Caco-2 (cell line): ENCODE data around the gene BMP8A. TPM values are rescaled to one million over a fixed set of nuclear protein-coding genes. Genes with fewer than 3 reads are reported as not detected.
A peak's percentile ranks its signal among the peaks of the same experiment; 100 is the strongest.

Source experiments
- BruUV-seq: library from RNA; stranded (reverse); fragments of 400-500 nt; replicated peaks from 2 replicates; lab custom pipeline; 2021; lab: Mats Ljungman, UMichigan
- CTCF ChIA-PET: fragments of 300-600 bp; sonication (Branson Sonifier 250); formaldehyde crosslinking; loops from one replicate; lab custom pipeline; 2022; ENCODE audit warnings: antibody characterized with exemption; lab: Charles Lee
- POLR2A ChIA-PET: fragments of 300-600 bp; sonication (Branson Sonifier 250); formaldehyde crosslinking; loops from one replicate; lab custom pipeline; 2022; ENCODE audit warnings: antibody characterized with exemption; lab: Charles Lee
- DNase-seq, 2 experiments: peaks; one replicate each; pipeline versions ENCODE4 v3.0.0 to v3.0.0-alpha.2; 2020 to 2022
- H3K27me3 ChIP-seq: replicated peaks from 2 replicates; pipeline ENCODE4 v1.6.0; 2011; ENCODE audit warnings: low read length; ENCODE audit not compliant: control insufficient read depth, insufficient read depth
- H3K36me3 ChIP-seq: 2 replicates; pipeline ENCODE4 v1.5.1; 2011; ENCODE audit warnings: low read length; ENCODE audit not compliant: control insufficient read depth, insufficient read depth
- H3K4me1 ChIP-seq: fragments of 250-450 bp; sonication (Bioruptor Pico); 2 replicates; pipeline ENCODE4 v1.5.1; 2020; ENCODE audit warnings: mild to moderate bottlenecking
- H3K4me3 ChIP-seq: 2 replicates; pipeline ENCODE4 v1.5.1; 2011; ENCODE audit warnings: low read depth, mild to moderate bottlenecking, control low read depth, low read length
- H3K9me3 ChIP-seq: fragments of 250-450 bp; sonication (Bioruptor Pico); 2 replicates; pipeline ENCODE4 v1.5.1; 2020; ENCODE audit warnings: mild to moderate bottlenecking, moderate library complexity
- H3K27ac Mint-ChIP-seq: one replicate; pipeline ENCODE4 v1.8.0; 2022; ENCODE audit warnings: mixed read lengths; ENCODE audit not compliant: unreplicated experiment
- H3K27me3 Mint-ChIP-seq: one replicate; pipeline ENCODE4 v1.8.0; 2022; ENCODE audit warnings: mixed read lengths; ENCODE audit not compliant: insufficient read depth, unreplicated experiment
- H3K36me3 Mint-ChIP-seq: one replicate; pipeline ENCODE4 v1.8.0; 2022; ENCODE audit warnings: mild to moderate bottlenecking, mixed read lengths; ENCODE audit not compliant: insufficient read depth, unreplicated experiment
- H3K4me1 Mint-ChIP-seq: one replicate; pipeline ENCODE4 v1.8.0; 2022; ENCODE audit warnings: low read depth, mixed read lengths; ENCODE audit not compliant: unreplicated experiment
- H3K4me3 Mint-ChIP-seq: one replicate; pipeline ENCODE4 v1.8.0; 2022; ENCODE audit warnings: mild to moderate bottlenecking, moderate library complexity, mixed read lengths; ENCODE audit not compliant: unreplicated experiment
- H3K9me3 Mint-ChIP-seq: one replicate; pipeline ENCODE4 v1.8.0; 2022; ENCODE audit warnings: mixed read lengths; ENCODE audit not compliant: unreplicated experiment
- CTCF ChIP-seq, 2 experiments: fragments of 200-600 bp in 1 of 2; IDR thresholded peaks; 1 replicate in 1 of 2; 2 replicates in 1 of 2; pipeline versions ENCODE4 v1.5.1 to v1.8.0; 2011 to 2022; ENCODE audit warnings: antibody characterized with exemption in 1 of 2, control low read depth in 1 of 2, inconsistent platforms in 1 of 2, low read depth in 1 of 2, low read length in 1 of 2, mild to moderate bottlenecking in 1 of 2, moderate library complexity in 1 of 2; ENCODE audit not compliant: insufficient read depth in 1 of 2, severe bottlenecking in 1 of 2, unreplicated experiment in 1 of 2
- intact Hi-C: fragments of 100-400 bp; cut with micrococcal nuclease; formaldehyde crosslinking; loops from one replicate; pipeline ENCODE4 v1.10.0; 2022; ENCODE audit not compliant: unreplicated experiment
- total RNA-seq: library from RNA; stranded (reverse); gene quantifications from 2 replicates; pipeline ENCODE4 v1.2.3, GENCODE V29; 2022

The BMP8A gene
- total RNA-seq, 1 experiment from 2014 or later, result 3.2 TPM

DNA sequence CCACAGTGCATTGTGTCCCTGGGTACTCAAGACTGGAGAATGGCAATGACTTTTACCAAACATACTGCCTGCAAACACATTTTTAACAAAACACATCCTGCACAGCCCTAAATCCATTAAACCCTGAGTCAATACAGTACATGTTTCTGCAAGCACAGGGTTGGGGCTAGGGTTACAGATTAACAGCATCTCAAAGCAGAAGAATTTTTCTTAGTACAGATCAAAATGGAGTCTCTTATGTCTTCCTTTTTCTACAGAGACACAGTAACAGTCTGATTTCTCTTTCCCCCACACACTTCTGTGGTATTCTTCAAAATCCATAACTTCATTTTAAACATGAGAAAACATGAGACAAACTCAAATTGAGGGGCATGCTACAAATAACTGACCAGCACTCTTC lies 13.9 kb downstream of the BMP8A start:
- no peaks in the 10 kb centered on the region for H3K27me3 Mint-ChIP-seq
- DNase-seq, result no peak
- Histone ChIP-seq H3K27me3 (no peaks in the 10 kb centered on the region), H3K36me3 (no peaks in the 10 kb centered on the region), H3K9me3 (no peaks in the 10 kb centered on the region), H3K4me3 (no peak overlapping the region), H3K4me1 (peaks cover 28% of the 10 kb centered on the region)
- H3K4me1 Mint-ChIP-seq, result no peaks in the 10 kb centered on the region
- TF ChIP-seq CTCF (IDR thresholded peaks at IDR 0.05; ENCODE audit: insufficient read depth in 1 of 2, low read depth in 1 of 2, low read length in 1 of 2, severe bottlenecking in 1 of 2, unreplicated experiment in 1 of 2), result no peak
- H3K9me3 Mint-ChIP-seq, result no peaks in the 10 kb centered on the region
- intact Hi-C loops, result loop anchor here (1.0 to 2.0 kb wide), 2 partner anchors 14 to 34 kb away; partner anchors contain the start of gene BMP8A
- no peaks in the 10 kb centered on the region for H3K36me3 Mint-ChIP-seq
- POLR2A ChIA-PET, result no interaction called here
- no peak overlapping the region for H3K27ac Mint-ChIP-seq
- no TSS peak for BruUV-seq
- CTCF ChIA-PET, result no interaction called here
- H3K4me3 Mint-ChIP-seq, result no peak overlapping the region

DNA sequence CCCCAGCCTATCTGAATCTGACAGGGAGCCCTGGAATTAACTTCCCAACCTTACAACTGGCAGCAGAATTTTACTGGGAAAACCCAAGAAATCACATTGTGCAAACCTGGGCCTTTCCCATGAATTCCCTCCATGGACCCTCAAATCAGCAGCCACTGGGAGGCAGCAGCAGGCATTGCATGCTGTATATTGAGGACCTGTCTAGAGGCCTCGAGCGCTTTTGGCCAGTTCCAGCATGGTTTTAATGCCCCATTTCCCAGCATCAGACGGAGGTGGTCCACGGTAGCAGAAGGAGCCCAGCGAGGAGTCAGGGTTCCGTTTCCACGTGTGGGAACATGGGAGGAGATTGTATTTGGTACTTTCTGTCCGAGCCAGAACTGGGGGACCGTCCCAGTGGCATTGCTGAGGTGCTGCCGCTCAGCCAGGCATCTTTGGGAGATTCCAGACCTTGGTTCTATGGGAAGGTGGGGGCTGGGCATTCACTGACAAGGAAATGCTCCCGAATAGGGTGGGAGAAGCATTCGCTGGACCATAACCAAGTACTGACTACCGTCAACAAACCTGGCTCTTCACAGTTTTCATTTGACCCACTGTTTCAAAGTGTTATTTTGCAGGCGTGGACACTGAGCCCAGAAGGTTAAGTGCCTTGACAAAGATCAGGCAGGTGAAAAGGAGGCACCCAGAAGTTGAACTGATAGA lies 15.9 kb downstream of the BMP8A start:
- H3K27ac Mint-ChIP-seq, result no peak overlapping the region
- no peaks in the 10 kb centered on the region for H3K4me1 Mint-ChIP-seq
- peak in 1 of 2 experiments; percentile 27 for DNase-seq
- H3K27me3 Mint-ChIP-seq, result no peaks in the 10 kb centered on the region
- H3K36me3 Mint-ChIP-seq, result no peaks in the 10 kb centered on the region
- CTCF ChIA-PET, result interaction anchor here (0.7 kb wide), 1 partner anchor 38 kb away, joined by 4 read pairs; no protein-coding TSS in a partner anchor
- Histone ChIP-seq H3K4me1 (peaks cover 31% of the 10 kb centered on the region), H3K4me3 (no peak overlapping the region), H3K9me3 (no peaks in the 10 kb centered on the region), H3K36me3 (no peaks in the 10 kb centered on the region), H3K27me3 (no peaks in the 10 kb centered on the region)
- no peaks in the 10 kb centered on the region for H3K9me3 Mint-ChIP-seq
- intact Hi-C loops, result no loop called here
- TF ChIP-seq CTCF (IDR thresholded peaks at IDR 0.05; ENCODE audit: insufficient read depth in 1 of 2, low read depth in 1 of 2, low read length in 1 of 2, severe bottlenecking in 1 of 2, unreplicated experiment in 1 of 2), result peak in 1 of 2 experiments; percentile 43
- no TSS peak for BruUV-seq
- H3K4me3 Mint-ChIP-seq, result no peak overlapping the region
- POLR2A ChIA-PET, result no interaction called here

- H3K36me3 Mint-ChIP-seq, result no peaks in the 10 kb centered on the region
- POLR2A ChIA-PET, result no interaction called here
- no peaks in the 10 kb centered on the region for H3K9me3 Mint-ChIP-seq
- no peaks in the 10 kb centered on the region for H3K36me3 ChIP-seq
- no peak overlapping the region for H3K4me3 ChIP-seq
- peaks cover 31% of the 10 kb centered on the region for H3K4me1 ChIP-seq
- CTCF ChIA-PET, result interaction anchor here (0.7 kb wide), 1 partner anchor 38 kb away, joined by 4 read pairs; no protein-coding TSS in a partner anchor
- no TSS peak for BruUV-seq
- H3K9me3 ChIP-seq, result no peaks in the 10 kb centered on the region
- H3K4me1 Mint-ChIP-seq, result no peaks in the 10 kb centered on the region
- H3K27me3 Mint-ChIP-seq, result no peaks in the 10 kb centered on the region
- TF ChIP-seq CTCF (IDR thresholded peaks at IDR 0.05; ENCODE audit: insufficient read depth in 1 of 2, low read depth in 1 of 2, low read length in 1 of 2, severe bottlenecking in 1 of 2, unreplicated experiment in 1 of 2), result no peak
- H3K27me3 ChIP-seq, result no peaks in the 10 kb centered on the region
- no peak overlapping the region for H3K27ac Mint-ChIP-seq
- intact Hi-C loops, result no loop called here
- no peak overlapping the region for H3K4me3 Mint-ChIP-seq
- no peak for DNase-seq
Measured at GRCh38 chr1:39508266-39508665, 16.8 kb downstream of the BMP8A start.
